HG02642 (cell line): ENCODE measurements around the gene SEC61A2.

Experiments
- ATAC-seq: cut with Tn5 transposase; IDR thresholded peaks from one replicate; pipeline ENCODE4 v1.9.1; 2021; ENCODE audit warnings: mild to moderate bottlenecking; ENCODE audit not compliant: unreplicated experiment, poor library complexity

The SEC61A2 gene

DNA sequence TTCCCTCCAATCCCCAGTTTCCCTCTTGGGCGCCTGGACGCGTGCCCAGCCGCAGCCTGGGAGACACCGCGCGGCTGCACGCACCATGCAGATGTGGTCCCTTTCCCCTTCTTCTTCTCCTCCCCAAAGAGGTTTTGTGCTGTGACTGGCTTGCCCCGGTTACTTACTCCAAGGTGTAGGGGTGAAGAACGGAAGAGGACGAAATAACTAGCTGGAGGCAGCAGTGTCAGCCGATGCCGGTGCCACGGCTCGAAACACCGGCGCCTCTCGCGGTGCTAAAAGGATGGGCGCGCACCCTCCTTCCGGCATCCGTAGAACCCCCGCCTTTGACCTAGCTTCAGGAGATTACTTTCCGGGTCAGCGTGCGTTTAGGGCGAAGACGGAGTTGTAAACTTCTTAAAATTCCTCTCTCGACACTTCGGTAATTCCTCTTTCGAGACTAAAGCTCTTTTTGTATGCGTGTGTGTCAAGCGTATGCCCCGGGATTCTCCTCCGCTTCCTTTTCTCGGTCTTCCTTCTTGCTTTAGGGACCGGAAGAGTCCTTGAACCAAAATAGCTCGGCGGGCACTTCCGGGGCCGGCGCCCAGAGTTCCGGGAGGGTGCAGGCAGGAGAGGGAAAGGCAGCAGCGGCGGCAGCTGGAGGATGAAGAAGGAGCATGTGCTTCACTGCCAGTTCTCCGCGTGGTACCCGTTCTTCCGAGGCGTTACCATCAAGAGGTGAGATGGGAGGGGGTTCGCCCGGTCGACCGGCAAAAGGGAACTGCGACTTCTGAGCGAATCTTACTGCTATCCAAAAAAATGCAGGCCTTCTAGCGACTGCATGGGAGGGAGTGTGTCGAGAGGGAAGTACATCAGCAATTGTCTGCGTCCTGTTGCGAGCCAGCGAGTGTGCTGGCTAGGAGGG is 66.4 kb downstream of the SEC61A2 start, which contains the start of the genes CDC123 and NUDT5:
Gene CDC123, plus strand, starts transcription at position 586 of the 904 bp plus-strand sequence. Its CDS starts 58 bp downstream, at position 644.
Gene NUDT5, minus strand, starts transcription at position 289 of the 904 bp plus-strand sequence. CDS start 9,600 bp downstream, outside the sequence.
- ATAC-seq = peak; percentile 90

- ATAC-seq = no peak
These were observed 67.2 kb downstream of the SEC61A2 start for GRCh38 chr10:12196531-12197211.

DNA sequence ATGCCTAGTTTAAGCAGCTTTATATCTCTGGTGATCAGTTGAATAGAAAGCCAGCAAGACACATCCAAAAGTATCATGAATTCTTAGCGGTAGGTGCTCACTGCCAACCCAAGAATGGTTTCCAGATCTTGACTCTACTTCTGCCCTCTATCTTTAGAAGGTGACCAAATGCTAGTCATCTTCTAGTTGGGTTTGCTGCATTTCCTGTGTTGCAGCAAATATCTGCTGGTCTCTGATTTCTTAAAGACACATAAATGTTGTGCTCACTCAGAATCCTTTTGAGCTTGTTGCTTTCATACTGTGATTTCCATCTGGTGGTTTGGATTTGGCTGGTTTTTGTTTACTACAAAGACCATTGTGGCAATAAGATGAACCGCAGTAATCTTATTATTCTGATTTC is 68.7 kb downstream of the SEC61A2 start:
- no peak for ATAC-seq

- ATAC-seq = no peak
These were observed 71.4 kb downstream of the SEC61A2 start for GRCh38 chr10:12200850-12201249.

DNA sequence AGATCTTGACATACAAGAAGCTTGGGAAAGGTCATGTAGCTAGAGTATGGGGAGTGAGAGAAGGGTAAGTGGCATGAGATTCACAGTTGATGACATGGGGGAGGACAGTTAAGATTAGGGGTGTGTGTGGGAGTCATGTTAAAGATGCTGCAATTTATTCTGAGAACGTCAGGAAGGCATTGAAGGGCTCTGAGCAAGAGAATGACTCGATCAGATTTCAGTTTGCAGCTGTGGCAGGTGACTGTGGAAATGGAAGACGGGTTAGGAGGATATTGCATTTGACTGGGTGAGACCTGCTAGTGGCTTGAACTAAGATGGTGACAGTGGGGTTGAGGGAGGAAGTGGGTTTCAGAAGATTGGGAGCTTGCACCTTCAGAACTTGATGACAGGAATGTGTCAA is 72.1 kb downstream of the SEC61A2 start:
- ATAC-seq = no peak

DNA sequence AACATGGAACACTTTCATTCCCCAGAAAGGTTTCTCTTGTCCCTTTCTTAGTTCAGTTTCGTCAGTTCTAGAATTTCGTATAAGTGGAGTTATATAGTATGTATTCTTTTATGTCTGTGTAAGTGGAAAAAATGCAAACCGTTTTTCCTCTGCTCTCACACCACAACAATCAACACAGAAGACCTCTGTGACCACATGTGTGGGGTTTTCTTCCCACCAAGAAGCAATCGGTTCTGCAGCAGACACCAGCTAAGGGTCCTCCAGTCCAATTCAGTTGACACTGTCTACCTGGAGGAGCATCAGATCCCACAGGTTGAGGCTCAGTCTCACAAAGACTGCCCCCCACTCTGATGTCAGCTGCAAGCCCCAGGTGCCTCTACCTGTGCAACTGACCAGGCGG is 72.7 kb downstream of the SEC61A2 start:
- no peak for ATAC-seq

DNA sequence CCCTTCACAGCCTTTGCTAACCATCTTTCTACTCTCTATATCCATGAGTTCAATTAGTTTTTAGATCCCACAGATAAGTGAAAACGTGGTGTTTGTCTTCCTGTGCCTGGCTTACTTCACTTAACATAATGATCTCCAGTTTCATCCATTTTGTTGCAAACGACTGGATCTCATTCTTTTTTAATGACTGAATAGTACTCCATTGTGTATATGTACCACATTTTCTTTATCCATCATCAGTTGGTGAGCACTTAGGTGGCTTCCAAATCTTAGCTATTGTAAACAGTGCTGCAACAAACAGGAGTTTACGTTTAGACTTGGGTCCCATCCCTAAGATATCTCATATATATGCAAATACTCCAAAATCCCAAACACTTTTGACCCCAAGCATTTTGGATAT is 75.6 kb downstream of the SEC61A2 start:
- ATAC-seq = no peak

- ATAC-seq = no peak
These were observed 77.6 kb downstream of the SEC61A2 start for GRCh38 chr10:12207114-12207513.

- no peak for ATAC-seq
These were observed 79.0 kb downstream of the SEC61A2 start for GRCh38 chr10:12208460-12208859.

- ATAC-seq = no peak
These were observed 83.0 kb downstream of the SEC61A2 start for GRCh38 chr10:12212454-12212853.

GRCh38 chr10:12213621-12214020 is 84.1 kb downstream of the SEC61A2 start:
- no peak for ATAC-seq

DNA sequence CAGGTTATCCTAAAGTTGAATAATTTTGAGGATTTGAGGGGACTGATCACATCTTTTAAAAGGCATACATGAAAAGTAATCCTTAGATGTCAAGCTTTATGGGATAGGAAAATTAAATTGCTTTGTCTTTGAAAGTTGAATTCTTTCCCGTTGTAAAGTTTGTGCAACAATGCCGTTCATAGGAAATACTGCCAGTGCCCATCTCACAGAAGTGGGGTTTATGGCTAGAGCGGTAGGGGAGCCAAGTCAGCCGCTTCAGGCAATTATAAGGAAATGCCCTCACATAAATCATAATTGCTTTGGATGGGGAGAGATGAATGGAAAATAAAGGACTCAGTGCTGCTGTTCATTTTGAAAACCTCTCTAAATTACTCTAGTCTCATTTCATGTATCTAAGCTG is 84.6 kb downstream of the SEC61A2 start:
- ATAC-seq = no peak

DNA sequence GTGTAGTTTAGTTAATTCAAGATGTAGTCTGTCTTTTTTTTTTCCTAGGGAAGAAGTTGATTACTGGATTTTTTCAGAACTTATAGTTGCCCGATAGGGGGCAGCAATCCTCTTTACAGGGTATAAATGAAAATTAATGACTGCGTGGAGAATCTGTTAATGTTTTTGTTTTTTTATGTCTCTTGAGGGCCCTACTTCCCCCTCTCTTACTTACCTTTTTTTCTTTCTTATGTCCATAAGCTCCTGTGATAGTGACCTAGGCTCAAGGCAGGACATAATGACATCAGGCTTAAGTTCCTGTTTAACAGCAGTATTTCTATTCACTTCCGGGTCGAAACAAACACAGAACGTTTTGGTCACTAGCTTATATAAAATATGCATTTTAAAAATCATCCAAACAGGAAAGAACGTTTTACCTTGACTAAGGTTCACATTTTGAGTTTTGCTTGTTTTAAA is 85.3 kb downstream of the SEC61A2 start:
- ATAC-seq = no peak
